ENCODE results near the gene CENPV. TPM values are rescaled to one million over a fixed set of nuclear protein-coding genes. Genes with fewer than 3 reads are reported as not detected.

CENPV gene
- polyA plus RNA-seq, 6 donors from 2014 or later: 13.3 to 34.2 (median 15.9) TPM

GRCh38 chr17:16349431-16349830, 3.8 kb downstream of the CENPV start:
- Mint-ChIP-seq H3K36me3 (peaks cover 0 to 1% of the 10 kb centered on the region in 2 donors), H3K4me1 (peaks cover 6 to 14% (median 9%) of the 10 kb centered on the region in 3 donors), H3K4me3 (peak overlapping the region in 1 of 8 donors; percentile 12), H3K27me3 (no peaks in the 10 kb centered on the region), H3K9me3 (no peaks in the 10 kb centered on the region), H3K27ac (peak overlapping the region in 2 of 6 donors; percentile 20 to 59)
- no peak for ATAC-seq (ENCODE audit: low read depth in 2 of 2)
- no peak for DNase-seq

- H3K27ac Mint-ChIP-seq: no peak overlapping the region
Observed at GRCh38 chr17:16348586-16348985, 4.7 kb downstream of the CENPV start.

DNA sequence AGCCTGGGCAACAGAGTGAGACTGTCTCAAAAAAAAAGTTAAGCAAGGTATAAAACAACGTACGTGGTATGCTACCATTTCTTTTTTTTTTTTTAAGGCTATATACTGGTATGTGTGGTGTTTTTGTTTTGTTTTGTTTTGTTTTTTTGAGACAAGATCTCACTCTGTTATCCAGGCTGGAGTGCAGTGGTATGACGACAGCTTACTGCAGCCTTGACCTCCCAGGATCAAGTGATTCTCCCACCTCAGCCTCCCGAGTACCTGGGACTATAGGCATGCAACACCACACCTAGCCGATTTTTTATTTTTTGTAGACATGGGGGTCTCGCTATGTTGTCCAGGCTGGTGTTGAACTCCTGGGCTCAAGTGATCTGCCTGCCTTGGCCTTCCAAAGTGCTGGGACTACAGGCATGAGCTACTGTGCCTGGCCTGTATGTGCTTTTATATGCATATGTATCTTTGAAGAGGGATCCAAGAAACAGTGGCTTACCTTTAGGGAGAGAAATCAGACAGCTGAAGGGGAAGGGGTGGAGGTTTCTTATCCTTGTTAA, 6.5 kb downstream of the CENPV start:
- no peak for ATAC-seq (ENCODE audit: low read depth in 2 of 2)
- H3K27ac Mint-ChIP-seq: no peak overlapping the region
- H3K9me3 Mint-ChIP-seq: no peaks in the 10 kb centered on the region
- H3K27me3 Mint-ChIP-seq: no peaks in the 10 kb centered on the region
- peaks cover 0 to under 1% (median 0%) of the 10 kb centered on the region in 3 donors for H3K4me1 Mint-ChIP-seq
- H3K36me3 Mint-ChIP-seq: peaks cover 0 to 8% of the 10 kb centered on the region in 2 donors
- DNase-seq: no peak
- no peak overlapping the region for H3K4me3 Mint-ChIP-seq

More at GRCh38 chr17:16348586-16348985, 4.7 kb downstream of the CENPV start:
- Mint-ChIP-seq H3K27me3 (no peaks in the 10 kb centered on the region), H3K4me3 (no peak overlapping the region), H3K9me3 (no peaks in the 10 kb centered on the region), H3K36me3 (peaks cover 0 to 8% of the 10 kb centered on the region in 2 donors), H3K4me1 (peaks cover 6 to 9% (median 9%) of the 10 kb centered on the region in 3 donors)
- DNase-seq: no peak
- ATAC-seq (ENCODE audit: low read depth in 2 of 2): no peak

DNA sequence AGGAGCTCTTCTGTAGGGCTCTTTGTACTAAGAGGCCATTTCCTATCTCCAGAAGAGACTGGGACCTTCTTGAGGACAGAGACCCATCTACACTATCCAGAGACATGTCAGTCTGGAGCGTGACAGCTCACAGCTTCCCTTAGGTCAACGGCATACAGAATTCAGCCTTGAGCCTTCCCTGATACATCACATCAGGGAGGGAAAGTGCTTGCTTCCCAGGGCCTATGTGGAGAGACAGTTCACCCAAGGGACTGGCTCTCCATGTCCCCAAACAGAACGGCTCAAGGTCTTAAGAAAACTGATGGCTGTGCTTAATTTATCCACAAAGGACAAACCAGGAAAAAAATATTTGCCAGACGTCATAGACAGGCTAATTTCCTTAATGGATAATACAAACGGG, 7.7 kb downstream of the CENPV start:
- H3K9me3 Mint-ChIP-seq: no peaks in the 10 kb centered on the region
- no peak for DNase-seq

GRCh38 chr17:16343569-16343968, 9.7 kb downstream of the CENPV start:
- Mint-ChIP-seq H3K4me3 (no peak overlapping the region), H3K9me3 (no peaks in the 10 kb centered on the region), H3K4me1 (no peaks in the 10 kb centered on the region), H3K27ac (no peak overlapping the region), H3K36me3 (peaks cover 0 to 8% of the 10 kb centered on the region in 2 donors), H3K27me3 (no peaks in the 10 kb centered on the region)
- DNase-seq (no peak), ATAC-seq (ENCODE audit: low read depth in 2 of 2) (no peak)

More for the DNA sequence above, 7.7 kb downstream of the CENPV start:
- Mint-ChIP-seq H3K36me3 (peaks cover 0 to 8% of the 10 kb centered on the region in 2 donors), H3K27ac (no peak overlapping the region), H3K27me3 (no peaks in the 10 kb centered on the region), H3K4me1 (no peaks in the 10 kb centered on the region), H3K4me3 (no peak overlapping the region)
- ATAC-seq (ENCODE audit: low read depth in 2 of 2): no peak

- peak overlapping the region in 1 of 6 donors; percentile 36 for H3K27ac Mint-ChIP-seq
- H3K4me1 Mint-ChIP-seq: no peaks in the 10 kb centered on the region
- peaks cover 0 to 8% of the 10 kb centered on the region in 2 donors for H3K36me3 Mint-ChIP-seq
- no peak for ATAC-seq (ENCODE audit: low read depth in 2 of 2)
- H3K4me3 Mint-ChIP-seq: peak overlapping the region in 1 of 8 donors; percentile 55
- H3K9me3 Mint-ChIP-seq: no peaks in the 10 kb centered on the region
- no peak for DNase-seq
- H3K27me3 Mint-ChIP-seq: no peaks in the 10 kb centered on the region
Observed at GRCh38 chr17:16342979-16343378, 10.3 kb downstream of the CENPV start.

DNA sequence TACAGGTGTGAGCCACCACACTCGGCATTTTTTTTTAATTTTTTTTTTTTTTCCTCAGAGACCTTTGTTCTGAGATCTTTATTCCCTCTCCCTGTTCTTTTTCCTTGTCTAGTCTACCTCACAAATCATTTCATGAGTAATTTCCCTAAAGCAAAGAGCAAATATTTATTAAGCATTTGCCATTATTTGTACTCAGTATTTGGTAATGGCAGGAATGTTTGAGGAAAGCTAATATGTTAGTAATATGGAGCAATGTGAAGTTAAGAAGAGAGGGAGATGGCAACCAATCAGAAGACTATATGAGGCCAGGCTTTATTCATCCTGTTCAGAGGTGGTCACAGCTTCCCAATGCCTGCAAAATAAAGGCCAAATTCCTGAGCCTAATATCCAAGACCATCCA, 13.3 kb downstream of the CENPV start:
- no peaks in the 10 kb centered on the region for H3K27me3 Mint-ChIP-seq
- DNase-seq (no peak), ATAC-seq (ENCODE audit: low read depth in 2 of 2) (no peak)
- H3K9me3 Mint-ChIP-seq: no peaks in the 10 kb centered on the region
- H3K36me3 Mint-ChIP-seq: peaks cover 0 to 8% of the 10 kb centered on the region in 2 donors
- H3K4me3 Mint-ChIP-seq: no peak overlapping the region
- peaks cover 0 to 3% (median 0%) of the 10 kb centered on the region in 3 donors for H3K4me1 Mint-ChIP-seq
- H3K27ac Mint-ChIP-seq: no peak overlapping the region

GRCh38 chr17:16339402-16339801, 13.9 kb downstream of the CENPV start:
- Mint-ChIP-seq H3K4me3 (no peak overlapping the region), H3K9me3 (no peaks in the 10 kb centered on the region), H3K27me3 (no peaks in the 10 kb centered on the region), H3K36me3 (peaks cover 0 to 7% of the 10 kb centered on the region in 2 donors), H3K4me1 (peaks cover 0 to 3% (median 0%) of the 10 kb centered on the region in 3 donors), H3K27ac (peak overlapping the region in 1 of 6 donors; percentile 87)
- DNase-seq (no peak), ATAC-seq (ENCODE audit: low read depth in 2 of 2) (no peak)

GRCh38 chr17:16338391-16338790, 14.9 kb downstream of the CENPV start:
- no peak for ATAC-seq (ENCODE audit: low read depth in 2 of 2)
- no peak for DNase-seq
- H3K9me3 Mint-ChIP-seq: no peaks in the 10 kb centered on the region
- H3K27ac Mint-ChIP-seq: no peak overlapping the region
- no peak overlapping the region for H3K4me3 Mint-ChIP-seq
- no peaks in the 10 kb centered on the region for H3K27me3 Mint-ChIP-seq
- H3K4me1 Mint-ChIP-seq: peaks cover 1 to 5% (median 4%) of the 10 kb centered on the region in 3 donors
- H3K36me3 Mint-ChIP-seq: no peaks in the 10 kb centered on the region

DNA sequence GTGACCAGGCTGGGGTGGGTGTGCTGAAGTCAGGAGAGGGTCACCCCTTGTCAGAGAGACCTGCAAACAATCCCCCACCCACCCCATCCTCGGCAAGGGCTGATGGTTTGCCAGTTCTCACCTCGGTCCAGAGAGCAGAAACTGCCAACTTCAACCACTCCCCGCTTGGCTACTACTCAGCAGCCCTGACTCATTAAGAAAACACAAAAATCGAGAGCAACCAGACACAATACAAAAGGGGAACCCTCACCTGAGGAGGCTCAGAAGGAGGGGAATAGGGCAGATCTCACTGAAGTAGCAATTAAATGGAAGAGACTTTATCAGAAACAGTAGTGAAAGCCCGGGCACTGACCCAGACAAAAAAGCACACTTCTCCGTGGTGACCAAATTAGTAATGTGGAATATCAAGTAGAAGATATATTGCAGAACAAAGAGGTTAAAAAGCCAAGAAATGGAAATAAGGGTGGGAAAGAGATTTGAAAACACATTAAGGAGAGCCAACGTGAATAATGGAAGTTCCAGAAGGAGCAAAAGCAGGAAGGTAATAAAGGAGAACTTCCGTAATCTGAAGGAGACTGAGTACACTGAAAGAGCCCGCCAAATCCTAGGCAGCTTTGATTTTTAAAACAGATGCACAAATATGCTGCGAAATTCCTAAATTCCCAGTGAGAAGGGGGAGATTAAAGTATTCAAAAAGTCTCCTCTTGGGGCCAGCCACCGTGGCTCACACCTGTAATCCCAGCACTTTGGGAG, 23.6 kb downstream of the CENPV start:
- Mint-ChIP-seq H3K27me3 (no peaks in the 10 kb centered on the region), H3K9me3 (no peaks in the 10 kb centered on the region), H3K36me3 (peaks cover 0 to 16% of the 10 kb centered on the region in 2 donors), H3K4me3 (no peak overlapping the region), H3K4me1 (peaks cover 7 to 12% (median 10%) of the 10 kb centered on the region in 3 donors), H3K27ac (peak overlapping the region in 3 of 6 donors; percentile 0 to 76 (median 25))
- ATAC-seq (ENCODE audit: low read depth in 2 of 2) (no peak), DNase-seq (no peak)

DNA sequence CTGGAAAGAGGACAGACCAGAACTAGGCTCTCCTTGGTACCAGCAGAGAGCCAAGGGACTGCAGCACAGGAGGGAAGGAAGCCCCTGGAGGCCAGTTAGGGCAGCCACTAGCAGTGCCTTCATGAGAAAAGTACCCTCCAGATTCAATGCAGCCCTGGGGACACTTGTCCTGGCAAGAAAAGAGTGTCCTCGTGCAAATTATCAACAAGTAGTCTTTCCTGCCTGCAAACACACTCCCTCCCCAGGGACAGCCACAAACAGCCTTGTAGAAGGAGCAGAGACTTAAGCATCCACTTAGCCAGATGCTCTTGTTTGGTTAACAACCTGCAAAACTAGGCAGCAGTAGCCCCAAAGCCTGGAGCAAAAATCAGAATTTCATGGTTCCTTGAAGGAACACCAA, 24.3 kb downstream of the CENPV start:
- H3K27ac Mint-ChIP-seq: peak overlapping the region in 2 of 6 donors; percentile 44 to 76
- peaks cover 7 to 12% (median 10%) of the 10 kb centered on the region in 3 donors for H3K4me1 Mint-ChIP-seq
- no peak for DNase-seq
- H3K27me3 Mint-ChIP-seq: no peaks in the 10 kb centered on the region
- no peaks in the 10 kb centered on the region for H3K9me3 Mint-ChIP-seq
- H3K4me3 Mint-ChIP-seq: no peak overlapping the region
- H3K36me3 Mint-ChIP-seq: peaks cover 0 to 16% of the 10 kb centered on the region in 2 donors
- no peak for ATAC-seq (ENCODE audit: low read depth in 2 of 2)

GRCh38 chr17:16327018-16327417, 26.3 kb downstream of the CENPV start:
- no peak overlapping the region for H3K4me3 Mint-ChIP-seq
- H3K27me3 Mint-ChIP-seq: no peaks in the 10 kb centered on the region
- no peaks in the 10 kb centered on the region for H3K9me3 Mint-ChIP-seq
- DNase-seq (no peak), ATAC-seq (ENCODE audit: low read depth in 2 of 2) (no peak)
- H3K4me1 Mint-ChIP-seq: peaks cover 0 to 9% (median 5%) of the 10 kb centered on the region in 3 donors
- no peak overlapping the region for H3K27ac Mint-ChIP-seq
- peaks cover 0 to 16% of the 10 kb centered on the region in 2 donors for H3K36me3 Mint-ChIP-seq

GRCh38 chr17:16325964-16326363, 27.3 kb downstream of the CENPV start:
- no peaks in the 10 kb centered on the region for H3K9me3 Mint-ChIP-seq
- H3K36me3 Mint-ChIP-seq: peaks cover 0 to 16% of the 10 kb centered on the region in 2 donors
- no peak for ATAC-seq (ENCODE audit: low read depth in 2 of 2)
- no peak overlapping the region for H3K27ac Mint-ChIP-seq
- H3K27me3 Mint-ChIP-seq: no peaks in the 10 kb centered on the region
- no peak overlapping the region for H3K4me3 Mint-ChIP-seq
- no peak for DNase-seq
- H3K4me1 Mint-ChIP-seq: peaks cover 0 to 9% (median 5%) of the 10 kb centered on the region in 3 donors

DNA sequence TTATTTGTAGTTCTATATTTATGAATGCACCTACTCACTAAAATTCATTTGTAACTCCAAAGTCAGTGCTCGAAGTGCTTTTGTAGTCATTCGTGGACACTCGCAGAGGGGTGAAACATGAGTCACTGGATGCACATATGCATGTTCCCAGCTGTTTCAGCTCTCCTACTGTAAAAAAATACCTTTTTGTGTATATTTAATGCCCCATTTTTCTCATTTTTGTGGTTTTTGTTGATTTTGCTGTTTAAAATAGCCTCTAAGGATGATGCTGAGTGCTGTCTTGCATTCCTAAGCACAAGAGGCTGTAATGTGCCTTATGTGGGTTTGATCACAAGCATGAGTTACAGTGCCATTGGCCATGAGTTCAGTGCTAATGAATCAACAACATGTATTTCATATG, 30.6 kb downstream of the CENPV start:
- H3K9me3 Mint-ChIP-seq: no peaks in the 10 kb centered on the region
- ATAC-seq (ENCODE audit: low read depth in 2 of 2) (no peak), DNase-seq (no peak)
- peaks cover 0 to 16% of the 10 kb centered on the region in 2 donors for H3K36me3 Mint-ChIP-seq
- peaks cover 0 to 2% (median 0%) of the 10 kb centered on the region in 3 donors for H3K4me1 Mint-ChIP-seq
- H3K4me3 Mint-ChIP-seq: no peak overlapping the region
- peak overlapping the region in 1 of 6 donors; percentile 28 for H3K27ac Mint-ChIP-seq
- H3K27me3 Mint-ChIP-seq: no peaks in the 10 kb centered on the region

Data from naive B cell (primary cell).